ENCODE results near the gene VPREB1.

GRCh38 chr22:22196018-22196533 is 48.5 kb upstream of the VPREB1 start:
- TF ChIP-seq POLR2A (IDR thresholded peaks at IDR 0.05; ENCODE audit: borderline replicate concordance, extremely low read depth, insufficient read depth, insufficient read length) (no peak), SIN3A (IDR thresholded peaks at IDR 0.05; ENCODE audit: low read depth) (no peak)
- TF ChIP-seq, protein P1, sequence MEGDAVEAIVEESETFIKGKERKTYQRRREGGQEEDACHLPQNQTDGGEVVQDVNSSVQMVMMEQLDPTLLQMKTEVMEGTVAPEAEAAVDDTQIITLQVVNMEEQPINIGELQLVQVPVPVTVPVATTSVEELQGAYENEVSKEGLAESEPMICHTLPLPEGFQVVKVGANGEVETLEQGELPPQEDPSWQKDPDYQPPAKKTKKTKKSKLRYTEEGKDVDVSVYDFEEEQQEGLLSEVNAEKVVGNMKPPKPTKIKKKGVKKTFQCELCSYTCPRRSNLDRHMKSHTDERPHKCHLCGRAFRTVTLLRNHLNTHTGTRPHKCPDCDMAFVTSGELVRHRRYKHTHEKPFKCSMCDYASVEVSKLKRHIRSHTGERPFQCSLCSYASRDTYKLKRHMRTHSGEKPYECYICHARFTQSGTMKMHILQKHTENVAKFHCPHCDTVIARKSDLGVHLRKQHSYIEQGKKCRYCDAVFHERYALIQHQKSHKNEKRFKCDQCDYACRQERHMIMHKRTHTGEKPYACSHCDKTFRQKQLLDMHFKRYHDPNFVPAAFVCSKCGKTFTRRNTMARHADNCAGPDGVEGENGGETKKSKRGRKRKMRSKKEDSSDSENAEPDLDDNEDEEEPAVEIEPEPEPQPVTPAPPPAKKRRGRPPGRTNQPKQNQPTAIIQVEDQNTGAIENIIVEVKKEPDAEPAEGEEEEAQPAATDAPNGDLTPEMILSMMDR (IDR thresholded peaks at IDR 0.05 in 2 of 3, conservative IDR thresholded peaks at IDR 0.05 in 1 of 3; ENCODE audit: borderline replicate concordance in 1 of 3, insufficient read depth in 1 of 3, low read depth in 2 of 3, low read length in 2 of 3), result no peak
